Ascending aorta (tissue), 2 donors: ENCODE data around the gene CRYBG1. TPM values are rescaled to one million over a fixed set of nuclear protein-coding genes. Genes with fewer than 3 reads are reported as not detected.

ENCODE experiments used
- DNase-seq, 2 donors: peaks; one replicate each; pipeline ENCODE4 v3.0.0-alpha.2; 2019; ENCODE audit warnings: low spot score in 2 of 2
- H3K27ac ChIP-seq, 2 donors: fragments of 200-600 bp; sonication (generic); one replicate each; pipeline ENCODE4 v1.5.1; 2016 to 2017; ENCODE audit warnings: mild to moderate bottlenecking in 1 of 2
- H3K27me3 ChIP-seq: fragments of 200-600 bp; sonication (generic); one replicate; pipeline ENCODE4 v1.5.1; 2017
- H3K36me3 ChIP-seq, 2 donors: fragments of 200-600 bp; sonication (generic); one replicate each; pipeline ENCODE4 v1.5.1; 2016
- H3K4me1 ChIP-seq, 2 donors: fragments of 200-600 bp; sonication (generic); one replicate each; pipeline ENCODE4 v1.5.1; 2016 to 2017; ENCODE audit warnings: mild to moderate bottlenecking in 1 of 2
- H3K4me3 ChIP-seq, 2 donors: fragments of 200-600 bp; sonication (generic); one replicate each; pipeline ENCODE4 v1.5.1; 2016 to 2017; ENCODE audit warnings: mild to moderate bottlenecking in 1 of 2
- H3K9me3 ChIP-seq, 2 donors: fragments of 200-600 bp; sonication (generic); one replicate each; pipeline ENCODE4 v1.5.1; 2016
- CTCF ChIP-seq, 3 experiments: fragments of 200-600 bp in 2 of 3; fragments of 450-650 bp in 1 of 3; sonication (generic) in 2 of 3; IDR thresholded peaks; one replicate each; pipeline ENCODE4 v1.5.1; 2016 to 2019; ENCODE audit warnings: antibody characterized with exemption in 3 of 3, mild to moderate bottlenecking in 1 of 3, moderate library complexity in 1 of 3
- intact Hi-C: fragments of 100-400 bp; cut with DNase I; formaldehyde crosslinking; loops from one replicate; pipeline ENCODE4 v1.15.1; 2023
- total RNA-seq: library from RNA; depleted of rRNA; stranded (reverse); fragments of >200 nt; gene quantifications from one replicate; pipeline ENCODE4 v1.1.0, GENCODE V29; 2016

Gene CRYBG1
- total RNA-seq, 1 donor from 2014 or later = 6.5 TPM

GRCh38 chr6:106363401-106364138 lies 3.1 kb downstream of the CRYBG1 start:
- H3K9me3 ChIP-seq = no peaks in the 10 kb centered on the region
- peaks cover 9% of the 10 kb centered on the region for H3K27me3 ChIP-seq
- no peak for DNase-seq
- TF ChIP-seq CTCF (IDR thresholded peaks at IDR 0.05) = no peak
- intact Hi-C loops = loop anchor here (10.0 kb wide), 1 partner anchor 201 kb away; no protein-coding TSS in a partner anchor
- H3K27ac ChIP-seq = no peak overlapping the region
- H3K4me1 ChIP-seq = peaks cover 2 to 12% of the 10 kb centered on the region in 2 donors
- H3K36me3 ChIP-seq = no peaks in the 10 kb centered on the region
- H3K4me3 ChIP-seq = no peak overlapping the region

- H3K27ac ChIP-seq = no peak overlapping the region
- no peak overlapping the region for H3K4me3 ChIP-seq
- H3K27me3 ChIP-seq = no peaks in the 10 kb centered on the region
- H3K9me3 ChIP-seq = no peaks in the 10 kb centered on the region
- no peak for TF ChIP-seq CTCF (IDR thresholded peaks at IDR 0.05)
- no peaks in the 10 kb centered on the region for H3K4me1 ChIP-seq
- intact Hi-C loops = loop anchor here (10.0 kb wide), 1 partner anchor 195 kb away; no protein-coding TSS in a partner anchor
- H3K36me3 ChIP-seq = no peaks in the 10 kb centered on the region
- DNase-seq = no peak
These were observed 9.2 kb downstream of the CRYBG1 start for GRCh38 chr6:106369739-106370138.

DNA sequence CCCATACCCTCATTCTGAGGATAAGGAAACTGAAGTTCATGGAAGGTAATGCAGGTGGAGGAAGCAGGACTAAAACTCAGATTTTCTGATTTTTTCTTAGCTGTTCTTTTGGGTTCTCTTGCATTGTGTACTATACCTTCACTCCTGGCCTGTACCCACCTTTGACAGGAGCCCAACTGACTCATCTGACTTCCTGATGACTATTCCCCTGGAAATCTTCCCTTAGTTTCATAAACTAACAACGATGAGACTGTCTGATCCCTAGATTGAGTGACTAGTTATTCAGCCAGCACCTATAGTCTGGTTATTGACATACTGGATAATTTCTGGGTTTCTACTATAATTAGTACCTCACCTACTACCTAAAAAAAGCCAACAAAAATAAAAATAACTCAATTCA lies 10.1 kb downstream of the CRYBG1 start:
- Histone ChIP-seq H3K36me3 (no peaks in the 10 kb centered on the region), H3K27me3 (no peaks in the 10 kb centered on the region), H3K4me1 (no peaks in the 10 kb centered on the region), H3K4me3 (no peak overlapping the region), H3K9me3 (no peaks in the 10 kb centered on the region), H3K27ac (no peak overlapping the region)
- intact Hi-C loops = no loop called here
- no peak for TF ChIP-seq CTCF (IDR thresholded peaks at IDR 0.05)
- no peak for DNase-seq

GRCh38 chr6:106372838-106373501 lies 12.5 kb downstream of the CRYBG1 start:
- Histone ChIP-seq H3K4me3 (no peak overlapping the region), H3K27me3 (no peaks in the 10 kb centered on the region), H3K27ac (no peak overlapping the region), H3K4me1 (no peaks in the 10 kb centered on the region), H3K9me3 (no peaks in the 10 kb centered on the region), H3K36me3 (no peaks in the 10 kb centered on the region)
- no peak for DNase-seq
- no peak for TF ChIP-seq CTCF (IDR thresholded peaks at IDR 0.05)
- intact Hi-C loops = no loop called here

GRCh38 chr6:106373502-106374239 lies 13.2 kb downstream of the CRYBG1 start:
- DNase-seq = no peak
- no peak overlapping the region for H3K27ac ChIP-seq
- intact Hi-C loops = no loop called here
- no peaks in the 10 kb centered on the region for H3K9me3 ChIP-seq
- TF ChIP-seq CTCF (IDR thresholded peaks at IDR 0.05) = no peak
- H3K27me3 ChIP-seq = no peaks in the 10 kb centered on the region
- no peaks in the 10 kb centered on the region for H3K36me3 ChIP-seq
- H3K4me3 ChIP-seq = no peak overlapping the region
- no peaks in the 10 kb centered on the region for H3K4me1 ChIP-seq
